WTC11 (cell line): ENCODE data around the gene VCL. TPM values are rescaled to one million over a fixed set of nuclear protein-coding genes. Genes with fewer than 3 reads are reported as not detected.

ENCODE experiments used
- ATAC-seq: fragments of 200-7000 bp; cut with Tn5 transposase; 2 replicates; pipeline ENCODE4 v1.10.0; 2021; ENCODE audit warnings: mild to moderate bottlenecking, moderate library complexity
- CTCF ChIA-PET: fragments of 300-600 bp; sonication (Branson Sonifier 250); formaldehyde crosslinking; loops from one replicate; lab custom pipeline; 2021; ENCODE audit warnings: antibody characterized with exemption; lab: Charles Lee
- POLR2A ChIA-PET: fragments of 350-600 bp; sonication (Branson Sonifier 250); formaldehyde crosslinking; loops from one replicate; lab custom pipeline; 2021; ENCODE audit warnings: antibody characterized with exemption; lab: Charles Lee
- DNase-seq: peaks from one replicate; pipeline ENCODE4 v3.0.0; 2021; ENCODE audit warnings: low spot score
- H3K27ac Mint-ChIP-seq: 2 replicates; pipeline ENCODE4 v1.8.0; 2021; ENCODE audit warnings: mixed read lengths
- H3K27me3 Mint-ChIP-seq: 2 replicates; pipeline ENCODE4 v1.8.0; 2021; ENCODE audit warnings: low read depth, mild to moderate bottlenecking, moderate library complexity, mixed read lengths
- H3K36me3 Mint-ChIP-seq: 2 replicates; pipeline ENCODE4 v1.8.0; 2021; ENCODE audit warnings: mixed read lengths
- H3K4me1 Mint-ChIP-seq: 2 replicates; pipeline ENCODE4 v1.8.0; 2022; ENCODE audit warnings: mixed read lengths
- H3K4me3 Mint-ChIP-seq: 2 replicates; pipeline ENCODE4 v1.8.0; 2021; ENCODE audit warnings: mild to moderate bottlenecking, moderate library complexity, mixed read lengths
- H3K9me3 Mint-ChIP-seq: 2 replicates; pipeline ENCODE4 v1.8.0; 2021; ENCODE audit warnings: mixed read lengths
- GRHL2 ChIP-seq: fragments of 250-450 bp; sonication (Bioruptor Pico); IDR thresholded peaks from 2 replicates; pipeline ENCODE4 v1.8.0; 2022; ENCODE audit warnings: mild to moderate bottlenecking, moderate library complexity; ENCODE audit not compliant: insufficient replicate concordance, severe bottlenecking
- HMGA2 ChIP-seq: fragments of 250-450 bp; sonication (Bioruptor Pico); IDR thresholded peaks from 2 replicates; pipeline ENCODE4 v1.4.0; 2021; ENCODE audit warnings: mild to moderate bottlenecking, moderate library complexity
- MXD4 ChIP-seq: fragments of 250-450 bp; sonication (Bioruptor Pico); IDR thresholded peaks from 2 replicates; pipeline ENCODE4 v1.8.0; 2021; ENCODE audit warnings: mild to moderate bottlenecking, moderate library complexity, borderline replicate concordance
- MYBL2 ChIP-seq: sonication (generic); formaldehyde crosslinking; IDR thresholded peaks from 2 replicates; pipeline ENCODE4 v1.8.1; 2023; ENCODE audit warnings: mild to moderate bottlenecking, moderate library complexity, missing genetic modification reagents
- NR1H2 ChIP-seq: sonication (generic); formaldehyde crosslinking; IDR thresholded peaks from 2 replicates; pipeline ENCODE4 v1.9.0; 2021; ENCODE audit warnings: mild to moderate bottlenecking, moderate library complexity, missing genetic modification reagents
- NR2C2 ChIP-seq: sonication (generic); formaldehyde crosslinking; IDR thresholded peaks from 2 replicates; pipeline ENCODE4 v1.8.0; 2022; ENCODE audit warnings: mild to moderate bottlenecking, missing genetic modification reagents
- SMAD3 ChIP-seq: sonication (generic); formaldehyde crosslinking; IDR thresholded peaks from 2 replicates; pipeline ENCODE4 v1.8.0; 2022; ENCODE audit warnings: missing genetic modification reagents, mild to moderate bottlenecking, borderline replicate concordance
- SOX15 ChIP-seq: fragments of 250-450 bp; sonication (Bioruptor Pico); IDR thresholded peaks from 2 replicates; pipeline ENCODE4 v1.9.0; 2021; ENCODE audit warnings: mild to moderate bottlenecking
- ZNF138 ChIP-seq: sonication (generic); formaldehyde crosslinking; conservative IDR thresholded peaks from 2 replicates; pipeline ENCODE4 v1.8.1; 2022; ENCODE audit warnings: mild to moderate bottlenecking, moderate library complexity, missing genetic modification reagents
- total RNA-seq: library from RNA; stranded (reverse); gene quantifications from 3 replicates; pipeline ENCODE4 v1.2.3, GENCODE V29; 2021
- TF ChIP-seq, protein P1 (sequence below): sonication (generic); formaldehyde crosslinking; IDR thresholded peaks from 2 replicates; pipeline ENCODE4 v1.8.0; 2023; ENCODE audit warnings: mild to moderate bottlenecking, missing genetic modification reagents
- TF ChIP-seq, protein P2 (sequence below): fragments of 250-450 bp; sonication (Bioruptor Pico); IDR thresholded peaks from 2 replicates; pipeline ENCODE4 v1.8.0; 2021; ENCODE audit warnings: mild to moderate bottlenecking
- TF ChIP-seq, protein P3 (sequence below): sonication (generic); formaldehyde crosslinking; IDR thresholded peaks from 2 replicates; pipeline ENCODE4 v1.8.1; 2023; ENCODE audit warnings: mild to moderate bottlenecking, missing genetic modification reagents
- TF ChIP-seq, protein P4 (sequence below): sonication (generic); formaldehyde crosslinking; IDR thresholded peaks from 2 replicates; pipeline ENCODE4 v1.8.1; 2023; ENCODE audit warnings: mild to moderate bottlenecking, missing genetic modification reagents, moderate library complexity
- TF ChIP-seq, protein P5 (sequence below): fragments of 250-450 bp; sonication (Bioruptor Pico); IDR thresholded peaks from 2 replicates; pipeline ENCODE4 v2.1.2; 2022; ENCODE audit warnings: mild to moderate bottlenecking, moderate library complexity
- TF ChIP-seq, protein P6 (sequence below): fragments of 250-450 bp; sonication (Bioruptor Pico); IDR thresholded peaks from 2 replicates; pipeline ENCODE4 v1.9.0; 2021; ENCODE audit warnings: mild to moderate bottlenecking, borderline replicate concordance
- TF ChIP-seq, protein P7 (sequence below): sonication (generic); formaldehyde crosslinking; IDR thresholded peaks from 2 replicates; pipeline ENCODE4 v1.8.1; 2022; ENCODE audit warnings: mild to moderate bottlenecking, missing genetic modification reagents, moderate library complexity, borderline replicate concordance
- TF ChIP-seq, protein P8 (sequence below): sonication (generic); formaldehyde crosslinking; IDR thresholded peaks from 2 replicates; pipeline ENCODE4 v1.8.0; 2023; ENCODE audit warnings: missing genetic modification reagents, mild to moderate bottlenecking, borderline replicate concordance

Gene VCL
- total RNA-seq, 1 experiment from 2014 or later = 225 TPM

DNA sequence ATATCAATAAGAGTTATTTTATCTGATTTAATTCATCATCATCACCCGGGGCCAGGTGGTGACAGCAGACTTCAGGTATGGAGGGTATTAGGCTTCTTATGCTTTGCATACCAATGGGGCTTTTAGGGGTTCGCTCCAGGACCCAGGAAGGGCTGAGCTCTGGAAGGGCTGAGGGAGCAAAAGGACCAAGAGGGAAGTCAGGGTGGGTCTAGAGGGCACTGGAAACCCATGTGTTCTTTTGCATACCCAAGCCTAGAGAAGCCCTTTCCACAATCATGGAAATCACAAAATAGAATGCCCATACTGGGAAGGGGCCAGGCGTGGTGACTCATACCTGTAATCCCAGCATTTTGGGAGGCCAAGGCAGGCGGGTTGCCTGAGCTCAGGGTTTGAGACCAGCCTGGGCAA, 30.9 kb upstream of the VCL start (continued):
- TF ChIP-seq, protein P1, sequence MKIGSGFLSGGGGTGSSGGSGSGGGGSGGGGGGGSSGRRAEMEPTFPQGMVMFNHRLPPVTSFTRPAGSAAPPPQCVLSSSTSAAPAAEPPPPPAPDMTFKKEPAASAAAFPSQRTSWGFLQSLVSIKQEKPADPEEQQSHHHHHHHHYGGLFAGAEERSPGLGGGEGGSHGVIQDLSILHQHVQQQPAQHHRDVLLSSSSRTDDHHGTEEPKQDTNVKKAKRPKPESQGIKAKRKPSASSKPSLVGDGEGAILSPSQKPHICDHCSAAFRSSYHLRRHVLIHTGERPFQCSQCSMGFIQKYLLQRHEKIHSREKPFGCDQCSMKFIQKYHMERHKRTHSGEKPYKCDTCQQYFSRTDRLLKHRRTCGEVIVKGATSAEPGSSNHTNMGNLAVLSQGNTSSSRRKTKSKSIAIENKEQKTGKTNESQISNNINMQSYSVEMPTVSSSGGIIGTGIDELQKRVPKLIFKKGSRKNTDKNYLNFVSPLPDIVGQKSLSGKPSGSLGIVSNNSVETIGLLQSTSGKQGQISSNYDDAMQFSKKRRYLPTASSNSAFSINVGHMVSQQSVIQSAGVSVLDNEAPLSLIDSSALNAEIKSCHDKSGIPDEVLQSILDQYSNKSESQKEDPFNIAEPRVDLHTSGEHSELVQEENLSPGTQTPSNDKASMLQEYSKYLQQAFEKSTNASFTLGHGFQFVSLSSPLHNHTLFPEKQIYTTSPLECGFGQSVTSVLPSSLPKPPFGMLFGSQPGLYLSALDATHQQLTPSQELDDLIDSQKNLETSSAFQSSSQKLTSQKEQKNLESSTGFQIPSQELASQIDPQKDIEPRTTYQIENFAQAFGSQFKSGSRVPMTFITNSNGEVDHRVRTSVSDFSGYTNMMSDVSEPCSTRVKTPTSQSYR (CRISPR knock-in tag) = peak; percentile 53; the same call in 1 of the 2 replicates
- TF ChIP-seq, protein P2, sequence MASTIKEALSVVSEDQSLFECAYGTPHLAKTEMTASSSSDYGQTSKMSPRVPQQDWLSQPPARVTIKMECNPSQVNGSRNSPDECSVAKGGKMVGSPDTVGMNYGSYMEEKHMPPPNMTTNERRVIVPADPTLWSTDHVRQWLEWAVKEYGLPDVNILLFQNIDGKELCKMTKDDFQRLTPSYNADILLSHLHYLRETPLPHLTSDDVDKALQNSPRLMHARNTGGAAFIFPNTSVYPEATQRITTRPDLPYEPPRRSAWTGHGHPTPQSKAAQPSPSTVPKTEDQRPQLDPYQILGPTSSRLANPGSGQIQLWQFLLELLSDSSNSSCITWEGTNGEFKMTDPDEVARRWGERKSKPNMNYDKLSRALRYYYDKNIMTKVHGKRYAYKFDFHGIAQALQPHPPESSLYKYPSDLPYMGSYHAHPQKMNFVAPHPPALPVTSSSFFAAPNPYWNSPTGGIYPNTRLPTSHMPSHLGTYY (CRISPR knock-in tag) = no peak
- TF ChIP-seq NR1H2 (CRISPR knock-in tag) = no peak
- TF ChIP-seq, protein P3, sequence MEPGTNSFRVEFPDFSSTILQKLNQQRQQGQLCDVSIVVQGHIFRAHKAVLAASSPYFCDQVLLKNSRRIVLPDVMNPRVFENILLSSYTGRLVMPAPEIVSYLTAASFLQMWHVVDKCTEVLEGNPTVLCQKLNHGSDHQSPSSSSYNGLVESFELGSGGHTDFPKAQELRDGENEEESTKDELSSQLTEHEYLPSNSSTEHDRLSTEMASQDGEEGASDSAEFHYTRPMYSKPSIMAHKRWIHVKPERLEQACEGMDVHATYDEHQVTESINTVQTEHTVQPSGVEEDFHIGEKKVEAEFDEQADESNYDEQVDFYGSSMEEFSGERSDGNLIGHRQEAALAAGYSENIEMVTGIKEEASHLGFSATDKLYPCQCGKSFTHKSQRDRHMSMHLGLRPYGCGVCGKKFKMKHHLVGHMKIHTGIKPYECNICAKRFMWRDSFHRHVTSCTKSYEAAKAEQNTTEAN (CRISPR knock-in tag) = no peak; the same call in 1 of the 2 replicates
- TF ChIP-seq SMAD3 = no peak

DNA sequence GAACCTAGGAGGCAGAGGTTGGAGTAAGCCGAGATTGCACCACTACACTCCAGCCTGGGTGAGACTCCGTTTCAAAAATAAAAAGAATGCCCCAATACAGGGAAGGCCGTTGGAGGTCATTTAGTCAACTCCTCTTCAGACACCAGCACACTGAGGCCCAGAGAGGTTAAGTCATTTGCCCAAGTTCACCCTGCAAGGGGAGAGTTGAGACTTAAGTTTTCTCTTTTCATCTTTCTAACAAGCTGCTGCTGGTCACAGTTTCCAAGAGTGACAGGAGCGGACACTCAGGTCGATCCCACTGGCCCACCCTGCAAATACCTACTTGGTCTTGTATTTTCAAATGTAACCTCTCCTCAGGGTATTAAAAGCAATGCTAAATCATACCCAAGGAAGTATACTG, 30.4 kb upstream of the VCL start:
- Mint-ChIP-seq H3K36me3 (no peaks in the 10 kb centered on the region), H3K27ac (peak overlapping the region; percentile 100), H3K4me3 (peak overlapping the region; percentile 59), H3K4me1 (peaks cover 74% of the 10 kb centered on the region), H3K9me3 (no peaks in the 10 kb centered on the region), H3K27me3 (no peaks in the 10 kb centered on the region)
- no peak for ATAC-seq
- POLR2A ChIA-PET = interaction anchor here (0.9 to 6.8 kb wide), 5 partner anchors 27 to 56 kb away, joined by 3 to 140 read pairs (median 5); partner anchors contain the start of gene VCL
- CTCF ChIA-PET = interaction anchor here (1.6 to 5.3 kb wide), 6 partner anchors 10 to 31 kb away, joined by 5 to 33 read pairs (median 12); partner anchors contain the start of gene VCL
- no peak for DNase-seq
- TF ChIP-seq GRHL2 (CRISPR knock-in tag) (no peak), ZNF138 (CRISPR knock-in tag) (no peak), NR2C2 (CRISPR knock-in tag) (no peak), SOX15 (CRISPR knock-in tag) (no peak), NR1H2 (CRISPR knock-in tag) (no peak), MYBL2 (CRISPR knock-in tag) (no peak), HMGA2 (CRISPR knock-in tag) (no peak), MXD4 (CRISPR knock-in tag) (no peak)
- TF ChIP-seq, protein P4, sequence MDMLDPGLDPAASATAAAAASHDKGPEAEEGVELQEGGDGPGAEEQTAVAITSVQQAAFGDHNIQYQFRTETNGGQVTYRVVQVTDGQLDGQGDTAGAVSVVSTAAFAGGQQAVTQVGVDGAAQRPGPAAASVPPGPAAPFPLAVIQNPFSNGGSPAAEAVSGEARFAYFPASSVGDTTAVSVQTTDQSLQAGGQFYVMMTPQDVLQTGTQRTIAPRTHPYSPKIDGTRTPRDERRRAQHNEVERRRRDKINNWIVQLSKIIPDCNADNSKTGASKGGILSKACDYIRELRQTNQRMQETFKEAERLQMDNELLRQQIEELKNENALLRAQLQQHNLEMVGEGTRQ (CRISPR knock-in tag) = no peak
- TF ChIP-seq, protein P5, sequence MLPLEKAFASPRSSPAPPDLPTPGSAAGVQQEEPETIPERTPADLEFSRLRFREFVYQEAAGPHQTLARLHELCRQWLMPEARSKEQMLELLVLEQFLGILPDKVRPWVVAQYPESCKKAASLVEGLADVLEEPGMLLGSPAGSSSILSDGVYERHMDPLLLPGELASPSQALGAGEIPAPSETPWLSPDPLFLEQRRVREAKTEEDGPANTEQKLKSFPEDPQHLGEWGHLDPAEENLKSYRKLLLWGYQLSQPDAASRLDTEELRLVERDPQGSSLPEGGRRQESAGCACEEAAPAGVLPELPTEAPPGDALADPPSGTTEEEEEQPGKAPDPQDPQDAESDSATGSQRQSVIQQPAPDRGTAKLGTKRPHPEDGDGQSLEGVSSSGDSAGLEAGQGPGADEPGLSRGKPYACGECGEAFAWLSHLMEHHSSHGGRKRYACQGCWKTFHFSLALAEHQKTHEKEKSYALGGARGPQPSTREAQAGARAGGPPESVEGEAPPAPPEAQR (CRISPR knock-in tag) = no peak
- TF ChIP-seq, protein P6, sequence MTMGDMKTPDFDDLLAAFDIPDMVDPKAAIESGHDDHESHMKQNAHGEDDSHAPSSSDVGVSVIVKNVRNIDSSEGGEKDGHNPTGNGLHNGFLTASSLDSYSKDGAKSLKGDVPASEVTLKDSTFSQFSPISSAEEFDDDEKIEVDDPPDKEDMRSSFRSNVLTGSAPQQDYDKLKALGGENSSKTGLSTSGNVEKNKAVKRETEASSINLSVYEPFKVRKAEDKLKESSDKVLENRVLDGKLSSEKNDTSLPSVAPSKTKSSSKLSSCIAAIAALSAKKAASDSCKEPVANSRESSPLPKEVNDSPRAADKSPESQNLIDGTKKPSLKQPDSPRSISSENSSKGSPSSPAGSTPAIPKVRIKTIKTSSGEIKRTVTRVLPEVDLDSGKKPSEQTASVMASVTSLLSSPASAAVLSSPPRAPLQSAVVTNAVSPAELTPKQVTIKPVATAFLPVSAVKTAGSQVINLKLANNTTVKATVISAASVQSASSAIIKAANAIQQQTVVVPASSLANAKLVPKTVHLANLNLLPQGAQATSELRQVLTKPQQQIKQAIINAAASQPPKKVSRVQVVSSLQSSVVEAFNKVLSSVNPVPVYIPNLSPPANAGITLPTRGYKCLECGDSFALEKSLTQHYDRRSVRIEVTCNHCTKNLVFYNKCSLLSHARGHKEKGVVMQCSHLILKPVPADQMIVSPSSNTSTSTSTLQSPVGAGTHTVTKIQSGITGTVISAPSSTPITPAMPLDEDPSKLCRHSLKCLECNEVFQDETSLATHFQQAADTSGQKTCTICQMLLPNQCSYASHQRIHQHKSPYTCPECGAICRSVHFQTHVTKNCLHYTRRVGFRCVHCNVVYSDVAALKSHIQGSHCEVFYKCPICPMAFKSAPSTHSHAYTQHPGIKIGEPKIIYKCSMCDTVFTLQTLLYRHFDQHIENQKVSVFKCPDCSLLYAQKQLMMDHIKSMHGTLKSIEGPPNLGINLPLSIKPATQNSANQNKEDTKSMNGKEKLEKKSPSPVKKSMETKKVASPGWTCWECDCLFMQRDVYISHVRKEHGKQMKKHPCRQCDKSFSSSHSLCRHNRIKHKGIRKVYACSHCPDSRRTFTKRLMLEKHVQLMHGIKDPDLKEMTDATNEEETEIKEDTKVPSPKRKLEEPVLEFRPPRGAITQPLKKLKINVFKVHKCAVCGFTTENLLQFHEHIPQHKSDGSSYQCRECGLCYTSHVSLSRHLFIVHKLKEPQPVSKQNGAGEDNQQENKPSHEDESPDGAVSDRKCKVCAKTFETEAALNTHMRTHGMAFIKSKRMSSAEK (CRISPR knock-in tag) = no peak
- TF ChIP-seq, protein P7, sequence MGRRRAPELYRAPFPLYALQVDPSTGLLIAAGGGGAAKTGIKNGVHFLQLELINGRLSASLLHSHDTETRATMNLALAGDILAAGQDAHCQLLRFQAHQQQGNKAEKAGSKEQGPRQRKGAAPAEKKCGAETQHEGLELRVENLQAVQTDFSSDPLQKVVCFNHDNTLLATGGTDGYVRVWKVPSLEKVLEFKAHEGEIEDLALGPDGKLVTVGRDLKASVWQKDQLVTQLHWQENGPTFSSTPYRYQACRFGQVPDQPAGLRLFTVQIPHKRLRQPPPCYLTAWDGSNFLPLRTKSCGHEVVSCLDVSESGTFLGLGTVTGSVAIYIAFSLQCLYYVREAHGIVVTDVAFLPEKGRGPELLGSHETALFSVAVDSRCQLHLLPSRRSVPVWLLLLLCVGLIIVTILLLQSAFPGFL = no peak
- TF ChIP-seq, protein P8, sequence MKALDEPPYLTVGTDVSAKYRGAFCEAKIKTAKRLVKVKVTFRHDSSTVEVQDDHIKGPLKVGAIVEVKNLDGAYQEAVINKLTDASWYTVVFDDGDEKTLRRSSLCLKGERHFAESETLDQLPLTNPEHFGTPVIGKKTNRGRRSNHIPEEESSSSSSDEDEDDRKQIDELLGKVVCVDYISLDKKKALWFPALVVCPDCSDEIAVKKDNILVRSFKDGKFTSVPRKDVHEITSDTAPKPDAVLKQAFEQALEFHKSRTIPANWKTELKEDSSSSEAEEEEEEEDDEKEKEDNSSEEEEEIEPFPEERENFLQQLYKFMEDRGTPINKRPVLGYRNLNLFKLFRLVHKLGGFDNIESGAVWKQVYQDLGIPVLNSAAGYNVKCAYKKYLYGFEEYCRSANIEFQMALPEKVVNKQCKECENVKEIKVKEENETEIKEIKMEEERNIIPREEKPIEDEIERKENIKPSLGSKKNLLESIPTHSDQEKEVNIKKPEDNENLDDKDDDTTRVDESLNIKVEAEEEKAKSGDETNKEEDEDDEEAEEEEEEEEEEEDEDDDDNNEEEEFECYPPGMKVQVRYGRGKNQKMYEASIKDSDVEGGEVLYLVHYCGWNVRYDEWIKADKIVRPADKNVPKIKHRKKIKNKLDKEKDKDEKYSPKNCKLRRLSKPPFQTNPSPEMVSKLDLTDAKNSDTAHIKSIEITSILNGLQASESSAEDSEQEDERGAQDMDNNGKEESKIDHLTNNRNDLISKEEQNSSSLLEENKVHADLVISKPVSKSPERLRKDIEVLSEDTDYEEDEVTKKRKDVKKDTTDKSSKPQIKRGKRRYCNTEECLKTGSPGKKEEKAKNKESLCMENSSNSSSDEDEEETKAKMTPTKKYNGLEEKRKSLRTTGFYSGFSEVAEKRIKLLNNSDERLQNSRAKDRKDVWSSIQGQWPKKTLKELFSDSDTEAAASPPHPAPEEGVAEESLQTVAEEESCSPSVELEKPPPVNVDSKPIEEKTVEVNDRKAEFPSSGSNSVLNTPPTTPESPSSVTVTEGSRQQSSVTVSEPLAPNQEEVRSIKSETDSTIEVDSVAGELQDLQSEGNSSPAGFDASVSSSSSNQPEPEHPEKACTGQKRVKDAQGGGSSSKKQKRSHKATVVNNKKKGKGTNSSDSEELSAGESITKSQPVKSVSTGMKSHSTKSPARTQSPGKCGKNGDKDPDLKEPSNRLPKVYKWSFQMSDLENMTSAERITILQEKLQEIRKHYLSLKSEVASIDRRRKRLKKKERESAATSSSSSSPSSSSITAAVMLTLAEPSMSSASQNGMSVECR (CRISPR knock-in tag) = no peak
